Measurements from ENCODE around the gene XYLT1.

XYLT1 gene

DNA sequence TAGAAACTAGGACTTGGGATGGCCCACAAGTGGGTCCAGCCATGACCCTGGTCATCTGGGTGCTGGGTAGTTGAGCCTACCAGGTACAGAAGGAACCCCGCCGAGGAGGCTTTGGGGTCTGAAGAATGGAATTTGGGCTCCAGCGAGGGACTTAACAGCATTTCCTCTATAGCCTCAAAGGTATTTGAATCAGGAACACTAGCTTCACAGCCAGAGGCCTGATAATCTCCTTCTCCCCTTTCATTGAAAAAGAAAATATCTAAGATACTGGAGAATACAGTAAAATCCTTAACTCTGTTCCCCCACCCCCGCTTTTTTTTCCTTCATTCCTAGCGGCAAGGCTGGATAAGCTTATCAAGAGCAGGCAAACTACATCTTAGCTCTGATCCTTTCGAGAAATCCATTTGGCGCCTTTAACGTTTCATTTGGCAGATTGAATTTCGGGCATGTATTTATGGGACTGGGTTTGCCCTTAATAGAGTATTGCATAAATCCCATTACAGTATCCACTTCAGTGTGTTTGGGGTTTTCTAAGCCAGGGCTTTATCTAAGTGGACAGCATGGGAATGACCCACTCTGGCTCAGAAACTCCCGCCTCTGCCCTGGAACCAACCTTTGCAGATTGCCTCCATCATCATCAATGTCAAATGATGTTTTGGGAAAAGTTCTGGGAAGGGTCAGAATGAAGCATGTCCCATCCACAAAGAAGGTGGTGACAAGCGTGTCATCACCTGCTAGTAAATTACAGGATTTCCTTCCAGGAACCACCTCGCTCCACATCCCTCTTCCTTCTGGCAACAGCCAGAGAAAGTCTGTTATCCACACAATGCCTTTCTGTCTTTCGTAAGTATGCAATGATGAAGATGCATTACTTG, 36.9 kb downstream of the XYLT1 start:
- TF ChIP-seq, protein P1, sequence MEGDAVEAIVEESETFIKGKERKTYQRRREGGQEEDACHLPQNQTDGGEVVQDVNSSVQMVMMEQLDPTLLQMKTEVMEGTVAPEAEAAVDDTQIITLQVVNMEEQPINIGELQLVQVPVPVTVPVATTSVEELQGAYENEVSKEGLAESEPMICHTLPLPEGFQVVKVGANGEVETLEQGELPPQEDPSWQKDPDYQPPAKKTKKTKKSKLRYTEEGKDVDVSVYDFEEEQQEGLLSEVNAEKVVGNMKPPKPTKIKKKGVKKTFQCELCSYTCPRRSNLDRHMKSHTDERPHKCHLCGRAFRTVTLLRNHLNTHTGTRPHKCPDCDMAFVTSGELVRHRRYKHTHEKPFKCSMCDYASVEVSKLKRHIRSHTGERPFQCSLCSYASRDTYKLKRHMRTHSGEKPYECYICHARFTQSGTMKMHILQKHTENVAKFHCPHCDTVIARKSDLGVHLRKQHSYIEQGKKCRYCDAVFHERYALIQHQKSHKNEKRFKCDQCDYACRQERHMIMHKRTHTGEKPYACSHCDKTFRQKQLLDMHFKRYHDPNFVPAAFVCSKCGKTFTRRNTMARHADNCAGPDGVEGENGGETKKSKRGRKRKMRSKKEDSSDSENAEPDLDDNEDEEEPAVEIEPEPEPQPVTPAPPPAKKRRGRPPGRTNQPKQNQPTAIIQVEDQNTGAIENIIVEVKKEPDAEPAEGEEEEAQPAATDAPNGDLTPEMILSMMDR (IDR thresholded peaks at IDR 0.05; ENCODE audit: extremely low read depth, insufficient read depth, missing control alignments): no peak
- in situ Hi-C loops (cut with MboI; ENCODE audit: low pct_unique_long_range_greater_than_20kb, low sequenced_read_pairs, unreplicated experiment): no loop called here
- no peak for DNase-seq (ENCODE audit: low spot score)

DNA sequence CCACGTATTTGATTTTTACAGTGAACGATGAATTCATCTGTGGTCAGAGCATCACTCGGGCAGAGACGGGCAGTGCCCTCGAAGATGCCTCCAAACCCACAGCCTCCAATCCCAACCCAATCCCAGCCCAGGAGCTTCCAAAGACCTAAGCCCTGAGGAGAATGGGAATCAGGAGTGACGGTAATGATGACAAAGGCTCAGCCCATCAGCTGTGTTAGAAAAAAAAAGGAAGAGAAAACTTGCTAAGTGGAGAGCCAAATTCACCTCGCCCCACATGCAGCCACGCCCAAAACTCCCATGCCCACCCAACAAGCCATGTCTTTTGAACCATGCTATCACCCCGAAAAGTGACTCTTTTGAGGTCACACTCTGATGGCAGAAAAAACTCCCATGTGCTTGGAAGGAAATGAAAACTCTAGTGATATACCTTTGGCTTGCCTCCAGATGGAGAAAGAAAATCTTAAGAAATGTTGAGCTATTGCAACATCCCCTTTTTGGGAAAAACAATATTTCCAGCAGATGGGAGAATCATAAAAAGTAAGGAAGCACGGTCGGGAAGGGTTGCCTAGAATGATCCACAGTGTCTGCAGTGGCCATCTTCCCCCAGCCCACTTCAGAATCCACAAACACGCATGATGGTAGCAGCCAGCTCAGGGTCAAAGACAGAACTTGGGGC, 37.7 kb downstream of the XYLT1 start:
- no peak for DNase-seq (ENCODE audit: low spot score)
- TF ChIP-seq, protein P1 (IDR thresholded peaks at IDR 0.05; ENCODE audit: extremely low read depth, insufficient read depth, missing control alignments): no peak
- in situ Hi-C loops (cut with MboI; ENCODE audit: low pct_unique_long_range_greater_than_20kb, low sequenced_read_pairs, unreplicated experiment): no loop called here

DNA sequence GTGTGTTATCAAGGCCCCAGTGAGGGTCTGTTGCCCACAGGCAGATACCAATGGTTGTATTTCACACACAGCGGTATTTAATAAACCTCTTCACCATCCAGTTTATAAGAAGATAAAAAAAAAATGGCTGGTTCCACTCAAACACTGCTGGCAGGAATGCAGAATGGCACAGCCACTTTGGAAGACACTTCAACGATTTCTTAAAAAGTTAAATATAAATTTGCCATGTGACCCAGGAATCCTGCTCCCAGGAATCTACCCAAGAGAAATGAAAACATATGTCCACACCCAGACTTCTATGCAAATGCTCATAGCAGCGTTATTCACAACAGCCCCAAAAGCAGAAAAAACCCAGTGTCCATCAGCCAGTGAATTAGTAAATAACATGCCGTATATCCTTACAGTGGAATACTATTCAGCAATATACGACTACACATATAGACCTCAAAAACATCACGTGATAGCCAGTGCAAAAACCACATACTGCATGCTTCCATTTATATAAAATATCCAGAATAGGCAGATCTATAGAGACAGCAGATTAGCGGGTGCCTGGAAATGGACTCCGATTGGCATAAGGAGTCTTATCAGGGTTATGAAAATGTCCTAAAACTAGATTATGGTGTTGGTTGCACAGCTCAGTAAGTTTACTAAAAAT, 38.7 kb downstream of the XYLT1 start:
- in situ Hi-C loops (cut with MboI; ENCODE audit: low pct_unique_long_range_greater_than_20kb, low sequenced_read_pairs, unreplicated experiment): no loop called here
- TF ChIP-seq, protein P1 (IDR thresholded peaks at IDR 0.05; ENCODE audit: extremely low read depth, insufficient read depth, missing control alignments): no peak
- DNase-seq (ENCODE audit: low spot score): no peak

DNA sequence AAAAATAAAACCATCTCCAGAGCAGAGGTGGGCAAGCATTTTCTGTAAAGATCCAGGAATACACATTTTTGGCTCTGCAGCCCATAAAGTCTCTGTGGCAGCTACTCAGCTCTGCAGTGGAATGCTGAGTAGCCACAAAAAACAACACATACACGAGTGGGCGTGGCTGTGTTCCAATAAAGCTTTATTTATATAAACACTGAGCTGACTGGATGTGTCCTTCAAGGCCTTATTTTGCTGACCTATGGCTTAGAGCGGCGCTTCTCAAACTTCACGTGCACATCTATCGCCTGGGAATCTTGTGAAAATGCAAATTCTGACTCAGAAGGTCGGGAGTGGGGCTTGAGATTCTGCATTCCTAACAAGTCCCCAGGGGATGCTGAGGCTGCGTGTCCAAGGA, 39.7 kb downstream of the XYLT1 start:
- TF ChIP-seq, protein P1 (IDR thresholded peaks at IDR 0.05; ENCODE audit: extremely low read depth, insufficient read depth, missing control alignments): no peak
- in situ Hi-C loops (cut with MboI; ENCODE audit: low pct_unique_long_range_greater_than_20kb, low sequenced_read_pairs, unreplicated experiment): no loop called here

DNA sequence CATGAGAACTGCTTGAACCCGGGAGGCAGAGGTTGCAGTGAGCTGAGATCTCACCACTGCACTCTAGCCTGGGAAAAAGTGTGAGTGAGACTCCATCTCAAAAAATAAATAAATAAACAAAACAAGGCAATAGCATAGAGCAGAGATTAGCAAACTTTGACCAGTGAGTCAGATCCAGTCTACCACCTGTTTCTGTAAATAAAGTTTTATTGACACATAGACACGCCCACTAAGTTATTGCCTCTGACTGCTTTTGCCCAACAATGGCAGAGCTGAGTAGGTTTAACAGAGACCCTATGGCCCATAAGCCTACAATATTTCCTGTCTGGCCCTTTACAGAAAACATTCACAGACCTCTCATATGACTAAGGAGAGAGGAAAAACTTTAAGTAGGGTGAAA, 44.3 kb downstream of the XYLT1 start:
- in situ Hi-C loops (cut with MboI; ENCODE audit: low pct_unique_long_range_greater_than_20kb, low sequenced_read_pairs, unreplicated experiment): no loop called here
- no peak for DNase-seq (ENCODE audit: low spot score)
- TF ChIP-seq, protein P1 (IDR thresholded peaks at IDR 0.05; ENCODE audit: extremely low read depth, insufficient read depth, missing control alignments): no peak

More for the DNA sequence above, 39.7 kb downstream of the XYLT1 start:
- no peak for DNase-seq (ENCODE audit: low spot score)

DNA sequence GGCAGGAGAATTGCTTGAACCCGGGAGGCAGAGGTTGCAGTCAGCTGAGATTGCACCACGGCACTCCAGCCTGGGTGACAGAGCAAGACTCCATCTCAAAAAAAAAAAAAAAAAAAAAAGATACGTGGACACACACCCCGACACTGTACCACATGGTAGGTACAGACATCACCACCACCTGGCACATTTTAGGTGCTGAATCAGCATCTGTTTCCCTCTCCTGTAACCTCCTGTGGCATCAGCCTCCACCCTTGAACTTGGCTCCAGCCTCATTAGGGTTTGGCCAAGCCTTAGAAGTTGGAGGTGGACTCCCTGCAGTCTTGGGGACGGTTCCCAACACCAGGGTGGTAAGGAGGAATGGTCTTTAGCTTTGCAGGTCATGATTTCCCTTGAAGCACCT, 46.0 kb downstream of the XYLT1 start:
- TF ChIP-seq, protein P1 (IDR thresholded peaks at IDR 0.05; ENCODE audit: extremely low read depth, insufficient read depth, missing control alignments): no peak
- in situ Hi-C loops (cut with MboI; ENCODE audit: low pct_unique_long_range_greater_than_20kb, low sequenced_read_pairs, unreplicated experiment): no loop called here
- DNase-seq (ENCODE audit: low spot score): no peak

Measured in GM13977 (cell line).